Measurements from ENCODE around the gene SPRR2E. TPM values are rescaled to one million over a fixed set of nuclear protein-coding genes. Genes with fewer than 3 reads are reported as not detected.

SPRR2E gene
- total and polyA plus RNA-seq, 2 experiments from 2014 or later = not detected

- no peaks in the 10 kb centered on the region for H3K9me3 ChIP-seq (ENCODE audit: low read depth)
- no peaks in the 10 kb centered on the region for H3K36me3 ChIP-seq
- no peaks in the 10 kb centered on the region for H3K27me3 ChIP-seq
- no peak overlapping the region for H3K27ac ChIP-seq
- H3K4me1 ChIP-seq (ENCODE audit: low read depth) = no peaks in the 10 kb centered on the region
- no peak overlapping the region for H3K4me3 ChIP-seq
- TF ChIP-seq, protein P1, sequence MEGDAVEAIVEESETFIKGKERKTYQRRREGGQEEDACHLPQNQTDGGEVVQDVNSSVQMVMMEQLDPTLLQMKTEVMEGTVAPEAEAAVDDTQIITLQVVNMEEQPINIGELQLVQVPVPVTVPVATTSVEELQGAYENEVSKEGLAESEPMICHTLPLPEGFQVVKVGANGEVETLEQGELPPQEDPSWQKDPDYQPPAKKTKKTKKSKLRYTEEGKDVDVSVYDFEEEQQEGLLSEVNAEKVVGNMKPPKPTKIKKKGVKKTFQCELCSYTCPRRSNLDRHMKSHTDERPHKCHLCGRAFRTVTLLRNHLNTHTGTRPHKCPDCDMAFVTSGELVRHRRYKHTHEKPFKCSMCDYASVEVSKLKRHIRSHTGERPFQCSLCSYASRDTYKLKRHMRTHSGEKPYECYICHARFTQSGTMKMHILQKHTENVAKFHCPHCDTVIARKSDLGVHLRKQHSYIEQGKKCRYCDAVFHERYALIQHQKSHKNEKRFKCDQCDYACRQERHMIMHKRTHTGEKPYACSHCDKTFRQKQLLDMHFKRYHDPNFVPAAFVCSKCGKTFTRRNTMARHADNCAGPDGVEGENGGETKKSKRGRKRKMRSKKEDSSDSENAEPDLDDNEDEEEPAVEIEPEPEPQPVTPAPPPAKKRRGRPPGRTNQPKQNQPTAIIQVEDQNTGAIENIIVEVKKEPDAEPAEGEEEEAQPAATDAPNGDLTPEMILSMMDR (IDR thresholded peaks at IDR 0.05; ENCODE audit: low read depth, low read length) = no peak
- DNase-seq (ENCODE audit: low read depth in 1 of 2, low spot score in 1 of 2) = no peak
These were observed 12.6 kb downstream of the SPRR2E start for GRCh38 chr1:153081736-153082135.

DNA sequence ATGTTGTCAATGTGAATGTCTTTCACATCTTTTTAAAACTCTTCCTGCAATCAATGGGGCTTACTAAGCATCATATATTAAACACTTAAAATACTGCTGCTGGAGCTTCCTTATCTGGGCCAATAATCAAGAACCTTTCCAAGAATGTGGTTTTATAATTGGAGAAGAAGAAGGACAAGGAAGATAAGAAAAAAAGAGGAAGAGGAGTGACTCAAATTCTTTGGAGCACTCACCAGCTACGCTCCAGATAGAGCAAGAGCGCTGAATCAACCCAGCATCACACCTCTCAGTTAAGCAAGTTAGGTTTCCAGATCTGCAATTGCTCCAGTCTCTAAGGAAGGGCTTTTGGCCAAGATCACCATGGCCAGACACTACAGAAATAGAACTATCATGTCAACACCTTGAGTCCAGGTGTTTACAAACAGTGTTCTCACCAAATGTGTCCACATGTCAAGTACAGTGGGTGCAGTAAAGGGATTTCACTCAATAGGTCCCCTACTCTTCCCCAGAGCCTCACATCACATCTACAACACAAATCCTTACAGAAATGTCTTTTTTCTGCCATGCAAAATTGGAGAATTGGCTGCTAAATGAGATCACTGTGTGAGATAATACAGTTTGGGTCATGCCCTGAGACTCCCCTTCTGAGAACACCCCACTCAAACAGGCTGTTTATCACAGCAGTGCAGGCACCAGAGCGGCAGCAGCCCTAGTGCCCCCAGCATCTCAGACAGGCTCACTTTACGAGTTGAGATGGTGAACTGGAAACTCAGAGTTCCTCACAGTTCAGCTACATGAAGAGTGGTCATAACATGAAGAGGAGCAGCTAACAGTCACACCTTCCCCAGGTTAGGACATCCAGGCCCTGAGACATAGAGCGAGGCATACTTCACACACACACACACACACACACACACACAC, 21.3 kb downstream of the SPRR2E start:
- H3K4me3 ChIP-seq = no peak overlapping the region
- no peaks in the 10 kb centered on the region for H3K27me3 ChIP-seq
- no peaks in the 10 kb centered on the region for H3K9me3 ChIP-seq (ENCODE audit: low read depth)
- H3K36me3 ChIP-seq = no peaks in the 10 kb centered on the region
- no peaks in the 10 kb centered on the region for H3K4me1 ChIP-seq (ENCODE audit: low read depth)
- TF ChIP-seq, protein P1 (IDR thresholded peaks at IDR 0.05; ENCODE audit: low read depth, low read length) = no peak
- H3K27ac ChIP-seq = no peak overlapping the region
- DNase-seq (ENCODE audit: low read depth in 1 of 2, low spot score in 1 of 2) = no peak

GRCh38 chr1:153071511-153071910, 22.8 kb downstream of the SPRR2E start, which contains the start of gene SPRR2B:
TSS of gene SPRR2B (minus strand) at chr1:153071611. CDS start at chr1:153070839, 772 bp downstream.
- TF ChIP-seq, protein P1 (IDR thresholded peaks at IDR 0.05; ENCODE audit: low read depth, low read length) = no peak
- Histone ChIP-seq H3K4me3 (no peak within 1 kb of the TSS), H3K9me3 (ENCODE audit: low read depth) (no peaks in the 10 kb centered on the region)

DNA sequence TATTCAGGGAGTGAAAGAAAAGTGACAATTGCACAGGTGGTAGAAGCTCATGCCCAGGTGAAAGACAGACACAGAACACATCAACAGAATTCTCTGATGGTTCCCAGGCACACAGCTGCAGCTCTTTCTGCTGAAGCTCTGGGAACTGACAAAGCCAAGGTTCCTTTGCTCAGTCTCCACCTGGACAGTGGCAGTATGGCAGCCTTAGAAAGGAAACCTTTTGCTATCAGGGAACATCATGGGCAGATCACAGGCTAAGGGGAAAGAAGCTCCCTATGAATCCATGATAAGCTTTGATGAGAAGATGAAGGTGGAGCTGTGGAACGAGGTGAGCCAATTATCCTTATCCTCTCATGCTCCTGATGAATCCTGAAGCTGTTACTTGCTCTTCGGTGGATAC, 24.1 kb downstream of the SPRR2E start:
- Histone ChIP-seq H3K27ac (no peak overlapping the region), H3K27me3 (no peaks in the 10 kb centered on the region), H3K36me3 (no peaks in the 10 kb centered on the region), H3K4me3 (no peak overlapping the region), H3K4me1 (ENCODE audit: low read depth) (no peaks in the 10 kb centered on the region), H3K9me3 (ENCODE audit: low read depth) (no peaks in the 10 kb centered on the region)
- DNase-seq (ENCODE audit: low read depth in 1 of 2, low spot score in 1 of 2) = no peak
- TF ChIP-seq, protein P1 (IDR thresholded peaks at IDR 0.05; ENCODE audit: low read depth, low read length) = no peak

More at GRCh38 chr1:153071511-153071910, 22.8 kb downstream of the SPRR2E start, which contains the start of gene SPRR2B:
- H3K27ac ChIP-seq = no peak within 1 kb of the TSS
- no peak for DNase-seq (ENCODE audit: low read depth in 1 of 2, low spot score in 1 of 2)
- H3K27me3 ChIP-seq = no peaks in the 10 kb centered on the region
- no peaks in the 10 kb centered on the region for H3K36me3 ChIP-seq
- no peaks in the 10 kb centered on the region for H3K4me1 ChIP-seq (ENCODE audit: low read depth)

DNA sequence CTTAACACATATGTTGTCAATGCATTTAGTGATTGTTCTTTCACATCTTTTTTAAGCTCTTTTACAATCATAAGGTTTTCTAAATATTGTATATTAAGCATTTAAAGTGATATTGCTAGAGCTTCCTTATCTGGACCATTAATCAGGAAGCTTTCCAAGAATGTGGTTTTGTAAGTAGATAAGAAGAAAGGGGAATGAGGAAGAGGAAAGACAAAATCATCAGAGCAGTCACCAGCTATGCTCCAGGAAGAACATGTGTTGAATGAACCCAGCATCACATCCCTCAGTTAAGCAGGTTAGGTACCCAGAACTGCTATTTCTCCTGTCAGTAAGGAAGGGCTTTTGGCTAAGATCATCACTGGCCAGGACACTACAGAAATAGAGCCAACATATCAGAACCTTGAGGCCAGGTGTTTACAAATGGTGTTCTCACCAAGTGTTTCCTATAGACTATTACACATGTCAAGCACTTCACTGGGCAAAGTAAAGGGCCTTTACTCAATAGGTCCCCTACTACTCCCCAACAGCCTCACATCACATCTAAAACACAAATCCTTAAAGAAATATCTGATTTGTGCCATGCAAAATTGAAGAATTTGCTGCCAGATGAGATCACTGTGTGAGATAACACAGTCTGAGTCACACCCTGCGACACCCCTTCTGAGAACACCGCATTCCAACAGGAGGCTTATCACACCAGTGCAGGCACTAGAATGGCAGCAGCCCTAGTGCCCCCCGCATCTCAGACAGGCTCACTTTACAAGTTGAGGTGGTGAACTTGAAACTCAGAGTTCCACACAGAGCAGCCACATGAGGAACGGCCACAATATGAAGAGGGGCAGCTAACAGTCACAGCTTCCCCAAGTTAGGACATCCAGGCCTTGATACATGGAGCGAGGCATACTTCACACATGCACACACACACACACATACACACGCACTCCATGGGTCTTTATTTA, 35.2 kb downstream of the SPRR2E start:
- TF ChIP-seq, protein P1 (IDR thresholded peaks at IDR 0.05; ENCODE audit: low read depth, low read length) = no peak
- Histone ChIP-seq H3K9me3 (ENCODE audit: low read depth) (no peaks in the 10 kb centered on the region), H3K27me3 (no peaks in the 10 kb centered on the region), H3K27ac (no peak overlapping the region), H3K4me1 (ENCODE audit: low read depth) (no peaks in the 10 kb centered on the region), H3K36me3 (no peaks in the 10 kb centered on the region), H3K4me3 (no peak overlapping the region)
- DNase-seq (ENCODE audit: low read depth in 1 of 2, low spot score in 1 of 2) = peak in 1 of 2 donors; percentile 2

Data from cardiac muscle cell (in vitro differentiated cells and primary cell).